T-helper 1 cell treated with Interleukin-12 subunit alpha and Interleukin-12 subunit beta and Interleukin-4 antibody, amounts not matched to agents 30 μg/mL and 1 μg/mL, for 36 hours (primary cell): Measurements from ENCODE around the gene OXGR1.
"Not testable (repeated sequence)": the region's sequence is repeated elsewhere in the genome, so short reads cannot be mapped to it uniquely, and the experiment has no call there.

ENCODE experiments used
- H3K27ac Mint-ChIP-seq: one replicate; pipeline ENCODE4 v1.8.0; 2021; ENCODE audit warnings: mild to moderate bottlenecking, mixed read lengths
- H3K27me3 Mint-ChIP-seq: one replicate; pipeline ENCODE4 v1.8.0; 2021; ENCODE audit warnings: low read depth, mixed read lengths
- H3K36me3 Mint-ChIP-seq: one replicate; pipeline ENCODE4 v1.8.0; 2021; ENCODE audit warnings: low read depth, mixed read lengths
- H3K4me1 Mint-ChIP-seq: one replicate; pipeline ENCODE4 v1.8.0; 2021; ENCODE audit warnings: low read depth, mixed read lengths
- H3K4me3 Mint-ChIP-seq: one replicate; pipeline ENCODE4 v1.8.0; 2021; ENCODE audit warnings: mild to moderate bottlenecking, moderate library complexity, mixed read lengths
- H3K9me3 Mint-ChIP-seq: one replicate; pipeline ENCODE4 v1.8.0; 2021; ENCODE audit warnings: mixed read lengths

The OXGR1 gene

GRCh38 chr13:96996886-96997285 is 2.6 kb upstream of the OXGR1 start:
- H3K36me3 Mint-ChIP-seq = peaks cover 2% of the 10 kb centered on the region
- H3K4me3 Mint-ChIP-seq = no peak overlapping the region
- H3K27me3 Mint-ChIP-seq = peaks cover 30% of the 10 kb centered on the region
- no peak overlapping the region for H3K27ac Mint-ChIP-seq
- no peaks in the 10 kb centered on the region for H3K4me1 Mint-ChIP-seq
- no peaks in the 10 kb centered on the region for H3K9me3 Mint-ChIP-seq

GRCh38 chr13:96996107-96996506 is 1.8 kb upstream of the OXGR1 start:
- Mint-ChIP-seq H3K4me3 (no peak overlapping the region), H3K27me3 (peaks cover 28% of the 10 kb centered on the region), H3K36me3 (peaks cover 2% of the 10 kb centered on the region)

GRCh38 chr13:96994858-96995243 is 575 bp upstream of the OXGR1 start:
- Mint-ChIP-seq H3K9me3 (no peaks in the 10 kb centered on the region), H3K27ac (no peak overlapping the region), H3K27me3 (peaks cover 21% of the 10 kb centered on the region), H3K4me3 (no peak overlapping the region), H3K36me3 (peaks cover 2% of the 10 kb centered on the region), H3K4me1 (no peaks in the 10 kb centered on the region)

More at GRCh38 chr13:96996107-96996506, 1.8 kb upstream of the OXGR1 start:
- Mint-ChIP-seq H3K27ac (no peak overlapping the region), H3K9me3 (no peaks in the 10 kb centered on the region), H3K4me1 (no peaks in the 10 kb centered on the region)

- Mint-ChIP-seq H3K27me3 (peaks cover 21% of the 10 kb centered on the region), H3K27ac (no peak overlapping the region), H3K4me1 (no peaks in the 10 kb centered on the region), H3K9me3 (no peaks in the 10 kb centered on the region), H3K4me3 (no peak overlapping the region), H3K36me3 (peaks cover 2% of the 10 kb centered on the region)
Observed at GRCh38 chr13:96993634-96994016, 651 bp downstream of the OXGR1 start.

- Mint-ChIP-seq H3K27ac (no peak overlapping the region), H3K9me3 (no peaks in the 10 kb centered on the region), H3K4me1 (no peaks in the 10 kb centered on the region), H3K4me3 (no peak overlapping the region), H3K27me3 (peaks cover 21% of the 10 kb centered on the region), H3K36me3 (peaks cover 2% of the 10 kb centered on the region)
Observed at GRCh38 chr13:96992633-96993032, 1.6 kb downstream of the OXGR1 start.

GRCh38 chr13:96991072-96991471 is 3.2 kb downstream of the OXGR1 start:
- no peaks in the 10 kb centered on the region for H3K4me1 Mint-ChIP-seq
- no peak overlapping the region for H3K27ac Mint-ChIP-seq
- H3K27me3 Mint-ChIP-seq = peaks cover 21% of the 10 kb centered on the region
- no peaks in the 10 kb centered on the region for H3K9me3 Mint-ChIP-seq
- no peak overlapping the region for H3K4me3 Mint-ChIP-seq
- peaks cover 2% of the 10 kb centered on the region for H3K36me3 Mint-ChIP-seq

GRCh38 chr13:96988441-96988840 is 5.8 kb downstream of the OXGR1 start:
- H3K9me3 Mint-ChIP-seq = no peaks in the 10 kb centered on the region
- H3K27ac Mint-ChIP-seq = no peak overlapping the region
- H3K4me3 Mint-ChIP-seq = no peak overlapping the region
- H3K36me3 Mint-ChIP-seq = no peaks in the 10 kb centered on the region
- H3K4me1 Mint-ChIP-seq = peaks cover 5% of the 10 kb centered on the region
- peaks cover 4% of the 10 kb centered on the region for H3K27me3 Mint-ChIP-seq

- Mint-ChIP-seq H3K9me3 (peaks cover 3% of the 10 kb centered on the region), H3K4me3 (no peak overlapping the region), H3K36me3 (no peaks in the 10 kb centered on the region), H3K27me3 (no peaks in the 10 kb centered on the region), H3K27ac (no peak overlapping the region), H3K4me1 (peaks cover 5% of the 10 kb centered on the region)
Observed at GRCh38 chr13:96984051-96984508, 10.2 kb downstream of the OXGR1 start.

- Mint-ChIP-seq H3K4me3 (no peak overlapping the region), H3K27me3 (no peaks in the 10 kb centered on the region), H3K9me3 (peaks cover 10% of the 10 kb centered on the region), H3K4me1 (peaks cover 5% of the 10 kb centered on the region), H3K36me3 (no peaks in the 10 kb centered on the region), H3K27ac (no peak overlapping the region)
Observed at GRCh38 chr13:96982672-96983071, 11.6 kb downstream of the OXGR1 start.

- H3K4me3 Mint-ChIP-seq, H3K36me3 Mint-ChIP-seq, H3K4me1 Mint-ChIP-seq, H3K27ac Mint-ChIP-seq, H3K27me3 Mint-ChIP-seq: not testable (repeated sequence)
- peaks cover 16% of the 10 kb centered on the region for H3K9me3 Mint-ChIP-seq
Observed at GRCh38 chr13:96979861-96980260, 14.4 kb downstream of the OXGR1 start.

- no peak overlapping the region for H3K4me3 Mint-ChIP-seq
- H3K36me3 Mint-ChIP-seq = no peaks in the 10 kb centered on the region
- H3K27me3 Mint-ChIP-seq = no peaks in the 10 kb centered on the region
- no peaks in the 10 kb centered on the region for H3K4me1 Mint-ChIP-seq
- H3K27ac Mint-ChIP-seq = no peak overlapping the region
- peaks cover 37% of the 10 kb centered on the region for H3K9me3 Mint-ChIP-seq
Observed at GRCh38 chr13:96968027-96968426, 26.2 kb downstream of the OXGR1 start.

- Mint-ChIP-seq H3K4me1 (no peaks in the 10 kb centered on the region), H3K9me3 (peaks cover 37% of the 10 kb centered on the region), H3K27me3 (no peaks in the 10 kb centered on the region), H3K36me3 (no peaks in the 10 kb centered on the region), H3K27ac (no peak overlapping the region), H3K4me3 (no peak overlapping the region)
Observed at GRCh38 chr13:96967248-96967745, 27.0 kb downstream of the OXGR1 start.

- Mint-ChIP-seq H3K4me1 (no peaks in the 10 kb centered on the region), H3K9me3 (peaks cover 37% of the 10 kb centered on the region), H3K27ac (no peak overlapping the region)
Observed at GRCh38 chr13:96966415-96967102, 27.7 kb downstream of the OXGR1 start.

GRCh38 chr13:96963786-96964475 is 30.3 kb downstream of the OXGR1 start:
- no peaks in the 10 kb centered on the region for H3K36me3 Mint-ChIP-seq
- H3K9me3 Mint-ChIP-seq = peaks cover 22% of the 10 kb centered on the region
- H3K4me1 Mint-ChIP-seq = no peaks in the 10 kb centered on the region
- no peak overlapping the region for H3K27ac Mint-ChIP-seq
- no peak overlapping the region for H3K4me3 Mint-ChIP-seq
- no peaks in the 10 kb centered on the region for H3K27me3 Mint-ChIP-seq

More at GRCh38 chr13:96966415-96967102, 27.7 kb downstream of the OXGR1 start:
- H3K4me3 Mint-ChIP-seq = no peak overlapping the region
- H3K36me3 Mint-ChIP-seq = no peaks in the 10 kb centered on the region
- H3K27me3 Mint-ChIP-seq = no peaks in the 10 kb centered on the region

GRCh38 chr13:96960379-96960778 is 33.9 kb downstream of the OXGR1 start:
- no peak overlapping the region for H3K27ac Mint-ChIP-seq
- no peaks in the 10 kb centered on the region for H3K4me1 Mint-ChIP-seq
- no peak overlapping the region for H3K4me3 Mint-ChIP-seq
- H3K9me3 Mint-ChIP-seq = no peaks in the 10 kb centered on the region
- no peaks in the 10 kb centered on the region for H3K36me3 Mint-ChIP-seq
- no peaks in the 10 kb centered on the region for H3K27me3 Mint-ChIP-seq
